HEK293 (cell line): Measurements from ENCODE around the gene LDLRAP1.

ENCODE experiments used
- GLIS1 ChIP-seq: fragments of 450-650 bp; formaldehyde crosslinking; IDR thresholded peaks from 2 replicates; pipeline ENCODE4 v1.5.1; 2016; ENCODE audit warnings: missing biosample characterization, missing genetic modification characterization
- INSM2 ChIP-seq: fragments of 450-650 bp; formaldehyde crosslinking; IDR thresholded peaks from 2 replicates; pipeline ENCODE4 v1.5.1; 2016; ENCODE audit warnings: missing biosample characterization, missing genetic modification characterization
- KLF1 ChIP-seq: fragments of 450-650 bp; formaldehyde crosslinking; IDR thresholded peaks from 2 replicates; pipeline ENCODE4 v1.5.1; 2016; ENCODE audit warnings: missing biosample characterization, missing genetic modification characterization
- KLF8 ChIP-seq: fragments of 450-650 bp; formaldehyde crosslinking; IDR thresholded peaks from 2 replicates; pipeline ENCODE4 v1.5.1; 2016; ENCODE audit warnings: missing biosample characterization, missing genetic modification characterization
- REPIN1 ChIP-seq: fragments of 450-650 bp; formaldehyde crosslinking; IDR thresholded peaks from 2 replicates; pipeline ENCODE4 v1.5.1; 2017; ENCODE audit warnings: missing biosample characterization, missing genetic modification characterization, low read depth
- SP7 ChIP-seq: fragments of 450-650 bp; formaldehyde crosslinking; IDR thresholded peaks from 2 replicates; pipeline ENCODE4 v1.5.1; 2016; ENCODE audit warnings: missing biosample characterization, missing genetic modification characterization
- ZBTB11 ChIP-seq: fragments of 450-650 bp; formaldehyde crosslinking; conservative IDR thresholded peaks from 2 replicates; pipeline ENCODE4 v1.5.1; 2016; ENCODE audit warnings: low read depth, missing biosample characterization, missing genetic modification characterization
- ZBTB17 ChIP-seq: fragments of 450-650 bp; formaldehyde crosslinking; IDR thresholded peaks from 2 replicates; pipeline ENCODE4 v1.5.1; 2016; ENCODE audit warnings: missing biosample characterization, missing genetic modification characterization
- ZBTB26 ChIP-seq: fragments of 450-650 bp; formaldehyde crosslinking; optimal IDR thresholded peaks from 2 replicates; pipeline ENCODE3; 2016; ENCODE audit warnings: missing biosample characterization, mild to moderate bottlenecking, missing genetic modification characterization
- ZBTB6 ChIP-seq: fragments of 450-650 bp; formaldehyde crosslinking; IDR thresholded peaks from 2 replicates; pipeline ENCODE4 v1.5.1; 2017; ENCODE audit warnings: missing biosample characterization, missing genetic modification characterization
- ZFHX2 ChIP-seq: fragments of 450-650 bp; formaldehyde crosslinking; conservative IDR thresholded peaks from 2 replicates; pipeline ENCODE4 v1.5.1; 2016; ENCODE audit warnings: missing biosample characterization, missing genetic modification characterization
- ZIC2 ChIP-seq: fragments of 450-650 bp; formaldehyde crosslinking; IDR thresholded peaks from 2 replicates; pipeline ENCODE4 v1.5.1; 2016; ENCODE audit warnings: missing biosample characterization, missing genetic modification characterization
- ZNF266 ChIP-seq: fragments of 450-650 bp; formaldehyde crosslinking; IDR thresholded peaks from 2 replicates; pipeline ENCODE4 v1.5.1; 2016; ENCODE audit warnings: missing biosample characterization, missing genetic modification characterization, low read depth
- ZNF37A ChIP-seq: fragments of 450-650 bp; IDR thresholded peaks from 2 replicates; pipeline ENCODE4 v1.5.1; 2018; ENCODE audit warnings: missing biosample characterization, missing genetic modification characterization
- ZSCAN23 ChIP-seq: fragments of 450-650 bp; formaldehyde crosslinking; IDR thresholded peaks from 2 replicates; pipeline ENCODE4 v1.5.1; 2016; ENCODE audit warnings: missing biosample characterization, missing genetic modification characterization
- TF ChIP-seq, protein P1 (sequence below): fragments of 450-650 bp; formaldehyde crosslinking; IDR thresholded peaks from 2 replicates; pipeline ENCODE4 v1.5.1; 2016; ENCODE audit warnings: missing biosample characterization, missing genetic modification characterization
- TF ChIP-seq, protein P2 (sequence below): fragments of 450-650 bp; formaldehyde crosslinking; IDR thresholded peaks from 2 replicates; pipeline ENCODE4 v1.5.1; 2016; ENCODE audit warnings: missing biosample characterization, missing genetic modification characterization
- TF ChIP-seq, protein P3 (sequence below): fragments of 450-650 bp; formaldehyde crosslinking; IDR thresholded peaks from 2 replicates; pipeline ENCODE4 v1.5.1; 2016; ENCODE audit warnings: missing biosample characterization, missing genetic modification characterization

LDLRAP1 gene

GRCh38 chr1:25616095-25616986 is 72.9 kb downstream of the LDLRAP1 start, which contains the start of gene MAN1C1 (continued):
- TF ChIP-seq ZBTB11 (tag by site-specific recombination), result peak; percentile 73
- TF ChIP-seq, protein P1, sequence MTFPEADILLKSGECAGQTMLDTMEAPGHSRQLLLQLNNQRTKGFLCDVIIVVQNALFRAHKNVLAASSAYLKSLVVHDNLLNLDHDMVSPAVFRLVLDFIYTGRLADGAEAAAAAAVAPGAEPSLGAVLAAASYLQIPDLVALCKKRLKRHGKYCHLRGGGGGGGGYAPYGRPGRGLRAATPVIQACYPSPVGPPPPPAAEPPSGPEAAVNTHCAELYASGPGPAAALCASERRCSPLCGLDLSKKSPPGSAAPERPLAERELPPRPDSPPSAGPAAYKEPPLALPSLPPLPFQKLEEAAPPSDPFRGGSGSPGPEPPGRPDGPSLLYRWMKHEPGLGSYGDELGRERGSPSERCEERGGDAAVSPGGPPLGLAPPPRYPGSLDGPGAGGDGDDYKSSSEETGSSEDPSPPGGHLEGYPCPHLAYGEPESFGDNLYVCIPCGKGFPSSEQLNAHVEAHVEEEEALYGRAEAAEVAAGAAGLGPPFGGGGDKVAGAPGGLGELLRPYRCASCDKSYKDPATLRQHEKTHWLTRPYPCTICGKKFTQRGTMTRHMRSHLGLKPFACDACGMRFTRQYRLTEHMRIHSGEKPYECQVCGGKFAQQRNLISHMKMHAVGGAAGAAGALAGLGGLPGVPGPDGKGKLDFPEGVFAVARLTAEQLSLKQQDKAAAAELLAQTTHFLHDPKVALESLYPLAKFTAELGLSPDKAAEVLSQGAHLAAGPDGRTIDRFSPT, result peak; percentile 75
- TF ChIP-seq GLIS1, result peak; percentile 70
- no peak for TF ChIP-seq ZBTB17 (tag by site-specific recombination)
- TF ChIP-seq ZBTB26 (tag by site-specific recombination), result peak; percentile 86
- peak; percentile 82 for TF ChIP-seq ZFHX2
- peak; percentile 55; the same call in 1 of the 2 replicates for TF ChIP-seq SP7 (tag by site-specific recombination)
- peak; percentile 52; the same call in 1 of the 2 replicates for TF ChIP-seq KLF1 (tag by site-specific recombination)
- peak; percentile 67; the same call in 1 of the 2 replicates for TF ChIP-seq KLF8 (tag by site-specific recombination)
- TF ChIP-seq ZBTB6, result 0 out of 2 replicates have a peak, but pooled peaks have one; percentile 11
- TF ChIP-seq ZNF37A, result 0 out of 2 replicates have a peak, but pooled peaks have one; percentile 26
- TF ChIP-seq, protein P2, sequence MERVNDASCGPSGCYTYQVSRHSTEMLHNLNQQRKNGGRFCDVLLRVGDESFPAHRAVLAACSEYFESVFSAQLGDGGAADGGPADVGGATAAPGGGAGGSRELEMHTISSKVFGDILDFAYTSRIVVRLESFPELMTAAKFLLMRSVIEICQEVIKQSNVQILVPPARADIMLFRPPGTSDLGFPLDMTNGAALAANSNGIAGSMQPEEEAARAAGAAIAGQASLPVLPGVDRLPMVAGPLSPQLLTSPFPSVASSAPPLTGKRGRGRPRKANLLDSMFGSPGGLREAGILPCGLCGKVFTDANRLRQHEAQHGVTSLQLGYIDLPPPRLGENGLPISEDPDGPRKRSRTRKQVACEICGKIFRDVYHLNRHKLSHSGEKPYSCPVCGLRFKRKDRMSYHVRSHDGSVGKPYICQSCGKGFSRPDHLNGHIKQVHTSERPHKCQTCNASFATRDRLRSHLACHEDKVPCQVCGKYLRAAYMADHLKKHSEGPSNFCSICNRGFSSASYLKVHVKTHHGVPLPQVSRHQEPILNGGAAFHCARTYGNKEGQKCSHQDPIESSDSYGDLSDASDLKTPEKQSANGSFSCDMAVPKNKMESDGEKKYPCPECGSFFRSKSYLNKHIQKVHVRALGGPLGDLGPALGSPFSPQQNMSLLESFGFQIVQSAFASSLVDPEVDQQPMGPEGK (tag by site-specific recombination), result peak; percentile 95
- TF ChIP-seq ZSCAN23, result no peak
- TF ChIP-seq REPIN1 (tag by site-specific recombination), result no peak
- TF ChIP-seq, protein P3, sequence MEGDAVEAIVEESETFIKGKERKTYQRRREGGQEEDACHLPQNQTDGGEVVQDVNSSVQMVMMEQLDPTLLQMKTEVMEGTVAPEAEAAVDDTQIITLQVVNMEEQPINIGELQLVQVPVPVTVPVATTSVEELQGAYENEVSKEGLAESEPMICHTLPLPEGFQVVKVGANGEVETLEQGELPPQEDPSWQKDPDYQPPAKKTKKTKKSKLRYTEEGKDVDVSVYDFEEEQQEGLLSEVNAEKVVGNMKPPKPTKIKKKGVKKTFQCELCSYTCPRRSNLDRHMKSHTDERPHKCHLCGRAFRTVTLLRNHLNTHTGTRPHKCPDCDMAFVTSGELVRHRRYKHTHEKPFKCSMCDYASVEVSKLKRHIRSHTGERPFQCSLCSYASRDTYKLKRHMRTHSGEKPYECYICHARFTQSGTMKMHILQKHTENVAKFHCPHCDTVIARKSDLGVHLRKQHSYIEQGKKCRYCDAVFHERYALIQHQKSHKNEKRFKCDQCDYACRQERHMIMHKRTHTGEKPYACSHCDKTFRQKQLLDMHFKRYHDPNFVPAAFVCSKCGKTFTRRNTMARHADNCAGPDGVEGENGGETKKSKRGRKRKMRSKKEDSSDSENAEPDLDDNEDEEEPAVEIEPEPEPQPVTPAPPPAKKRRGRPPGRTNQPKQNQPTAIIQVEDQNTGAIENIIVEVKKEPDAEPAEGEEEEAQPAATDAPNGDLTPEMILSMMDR (tag by site-specific recombination), result peak; percentile 59
- TF ChIP-seq ZIC2 (tag by site-specific recombination), result peak; percentile 81
- TF ChIP-seq ZNF266 (tag by site-specific recombination), result no peak
- no peak for TF ChIP-seq INSM2 (tag by site-specific recombination)
